SK-N-SH (cell line): ENCODE data around the gene ADAMTS16.

Experiments used
- EP300 ChIP-seq, 2 experiments: IDR thresholded peaks; 2 replicates each; pipeline versions ENCODE4 v1.4.0 to v1.6.1; 2012; ENCODE audit warnings: borderline replicate concordance in 1 of 2, low read depth in 1 of 2, low read length in 1 of 2
- EZH2phosphoT487 ChIP-seq: fragments of 200-600 bp; sonication (generic); IDR thresholded peaks from 2 replicates; pipeline ENCODE4 v1.6.1; 2017; ENCODE audit warnings: low read depth, mixed run types, mild to moderate bottlenecking, antibody characterized with exemption, moderate library complexity, borderline replicate concordance
- MXI1 ChIP-seq: IDR thresholded peaks from 2 replicates; pipeline ENCODE4 v1.6.1; 2012; ENCODE audit warnings: mild to moderate bottlenecking, low read depth, low read length, improper control_type of control experiment
- NRF1 ChIP-seq: IDR thresholded peaks from 2 replicates; pipeline ENCODE4 v1.6.1; 2012; ENCODE audit warnings: low read depth, mild to moderate bottlenecking, low read length
- RAD21 ChIP-seq: IDR thresholded peaks from 2 replicates; pipeline ENCODE4 v1.6.1; 2012; ENCODE audit warnings: mild to moderate bottlenecking, low read length
- TAF1 ChIP-seq: IDR thresholded peaks from 2 replicates; pipeline ENCODE4 v1.6.1; 2012; ENCODE audit warnings: low read depth, mild to moderate bottlenecking, low read length, moderate library complexity, borderline replicate concordance
- YY1 ChIP-seq: IDR thresholded peaks from 2 replicates; pipeline ENCODE4 v1.4.0; 2012; ENCODE audit warnings: low read depth, mild to moderate bottlenecking
- TF ChIP-seq, protein P1 (sequence below): fragments of 200-600 bp; sonication (generic); IDR thresholded peaks from 2 replicates; pipeline ENCODE4 v1.6.1; 2017; ENCODE audit warnings: antibody characterized with exemption, mild to moderate bottlenecking, moderate library complexity

DNA sequence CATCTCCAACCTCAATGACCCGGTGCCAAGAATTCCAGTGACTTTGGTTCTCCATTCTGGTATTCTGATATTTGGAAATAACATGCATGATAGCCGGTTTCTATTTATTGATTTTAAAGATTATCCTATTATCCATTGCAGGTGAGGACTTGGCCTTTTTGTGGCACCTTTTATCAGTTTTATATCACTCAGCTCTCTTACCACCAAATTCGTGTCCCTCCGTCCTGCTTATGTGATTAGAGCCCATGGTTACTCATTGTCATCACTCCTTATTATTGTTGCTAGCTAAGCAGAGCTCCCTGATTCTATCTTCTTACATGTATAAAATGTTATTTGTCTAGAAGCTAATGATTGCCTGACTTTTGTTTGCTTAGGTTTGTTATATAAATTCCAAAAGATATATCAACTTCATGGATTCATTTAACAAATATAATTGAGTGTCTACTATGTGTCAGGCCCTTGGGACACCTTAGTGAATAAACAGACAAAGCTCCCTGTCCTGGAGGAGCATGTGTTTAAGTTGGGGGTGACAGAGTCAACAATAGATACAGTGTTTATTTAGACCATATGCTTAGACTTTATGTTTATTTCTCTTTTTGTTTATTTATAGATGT is 138.2 kb downstream of the ADAMTS16 start:
- TF ChIP-seq, protein P1, sequence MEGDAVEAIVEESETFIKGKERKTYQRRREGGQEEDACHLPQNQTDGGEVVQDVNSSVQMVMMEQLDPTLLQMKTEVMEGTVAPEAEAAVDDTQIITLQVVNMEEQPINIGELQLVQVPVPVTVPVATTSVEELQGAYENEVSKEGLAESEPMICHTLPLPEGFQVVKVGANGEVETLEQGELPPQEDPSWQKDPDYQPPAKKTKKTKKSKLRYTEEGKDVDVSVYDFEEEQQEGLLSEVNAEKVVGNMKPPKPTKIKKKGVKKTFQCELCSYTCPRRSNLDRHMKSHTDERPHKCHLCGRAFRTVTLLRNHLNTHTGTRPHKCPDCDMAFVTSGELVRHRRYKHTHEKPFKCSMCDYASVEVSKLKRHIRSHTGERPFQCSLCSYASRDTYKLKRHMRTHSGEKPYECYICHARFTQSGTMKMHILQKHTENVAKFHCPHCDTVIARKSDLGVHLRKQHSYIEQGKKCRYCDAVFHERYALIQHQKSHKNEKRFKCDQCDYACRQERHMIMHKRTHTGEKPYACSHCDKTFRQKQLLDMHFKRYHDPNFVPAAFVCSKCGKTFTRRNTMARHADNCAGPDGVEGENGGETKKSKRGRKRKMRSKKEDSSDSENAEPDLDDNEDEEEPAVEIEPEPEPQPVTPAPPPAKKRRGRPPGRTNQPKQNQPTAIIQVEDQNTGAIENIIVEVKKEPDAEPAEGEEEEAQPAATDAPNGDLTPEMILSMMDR = no peak
- TF ChIP-seq EZH2phosphoT487 (no peak), RAD21 (no peak), EP300 (IDR thresholded peaks at IDR 0.05; ENCODE audit: borderline replicate concordance in 1 of 2, low read depth in 1 of 2, low read length in 1 of 2) (no peak), MXI1 (no peak), YY1 (no peak), NRF1 (no peak), TAF1 (no peak)
